DOHH2 (cell line): ENCODE measurements around the gene IFNA1.

Experiments
- H3F3A ChIP-seq: fragments of 200-600 bp; sonication (generic), shearing (Covaris generic); 2 replicates; pipeline ENCODE4 v1.6.0; 2016; ENCODE audit warnings: antibody characterized with exemption, mild to moderate bottlenecking; ENCODE audit not compliant: control insufficient read depth, insufficient read depth
- H3K27ac ChIP-seq: fragments of 200-600 bp; sonication (generic); 2 replicates; pipeline ENCODE4 v1.5.1; 2014; ENCODE audit warnings: low read depth, mild to moderate bottlenecking, low read length, moderate library complexity
- H3K27me3 ChIP-seq: fragments of 200-600 bp; sonication (generic); 2 replicates; pipeline ENCODE4 v1.6.1; 2014; ENCODE audit warnings: mild to moderate bottlenecking, low read length, mixed read lengths; ENCODE audit not compliant: control insufficient read depth
- H3K36me3 ChIP-seq: fragments of 200-600 bp; sonication (generic); 2 replicates; pipeline ENCODE4 v1.6.1; 2014; ENCODE audit warnings: mild to moderate bottlenecking, low read length, moderate library complexity, mixed read lengths; ENCODE audit not compliant: control insufficient read depth
- H3K4me1 ChIP-seq: fragments of 200-600 bp; sonication (generic); 2 replicates; pipeline ENCODE4 v1.6.1; 2014; ENCODE audit warnings: mild to moderate bottlenecking, low read length, mixed read lengths; ENCODE audit not compliant: control insufficient read depth
- H3K4me2 ChIP-seq: fragments of 200-600 bp; sonication (generic); 2 replicates; pipeline ENCODE4 v1.6.0; 2014; ENCODE audit warnings: mild to moderate bottlenecking, low read length, moderate library complexity
- H3K4me3 ChIP-seq: fragments of 200-600 bp; sonication (generic); 2 replicates; pipeline ENCODE4 v1.5.1; 2014; ENCODE audit warnings: mild to moderate bottlenecking, low read length, mixed read lengths
- H3K79me2 ChIP-seq: fragments of 200-600 bp; sonication (generic); 2 replicates; pipeline ENCODE4 v1.6.1; 2014; ENCODE audit warnings: mild to moderate bottlenecking, low read length, mixed read lengths; ENCODE audit not compliant: control insufficient read depth
- H3K9me2 ChIP-seq: fragments of 200-600 bp; sonication (generic); replicated peaks from 2 replicates; pipeline ENCODE4 v1.6.1; 2014; ENCODE audit warnings: mild to moderate bottlenecking, low read length, mixed read lengths; ENCODE audit not compliant: control insufficient read depth
- H3K9me3 ChIP-seq: fragments of 200-600 bp; sonication (generic); 2 replicates; pipeline ENCODE4 v1.6.1; 2014; ENCODE audit warnings: antibody characterized with exemption, low read length, mixed read lengths; ENCODE audit not compliant: control insufficient read depth, insufficient read depth
- H4K20me1 ChIP-seq: fragments of 200-600 bp; sonication (generic); 2 replicates; pipeline ENCODE4 v1.6.0; 2014; ENCODE audit warnings: low read depth, mild to moderate bottlenecking, antibody characterized with exemption, low read length, moderate library complexity; ENCODE audit not compliant: control insufficient read depth, insufficient read depth
- CTCF ChIP-seq: fragments of 200-600 bp; sonication (generic); IDR thresholded peaks from one replicate; pipeline ENCODE4 v1.5.1; 2014; ENCODE audit warnings: antibody characterized with exemption, mild to moderate bottlenecking, low read depth, low read length; ENCODE audit not compliant: poor library complexity, severe bottlenecking
- EZH2phosphoT487 ChIP-seq: fragments of 200-600 bp; sonication (generic); IDR thresholded peaks from 2 replicates; pipeline ENCODE4 v1.6.1; 2017; ENCODE audit warnings: borderline replicate concordance, mild to moderate bottlenecking, antibody characterized with exemption, low read length, moderate library complexity, mixed read lengths

Gene IFNA1

DNA sequence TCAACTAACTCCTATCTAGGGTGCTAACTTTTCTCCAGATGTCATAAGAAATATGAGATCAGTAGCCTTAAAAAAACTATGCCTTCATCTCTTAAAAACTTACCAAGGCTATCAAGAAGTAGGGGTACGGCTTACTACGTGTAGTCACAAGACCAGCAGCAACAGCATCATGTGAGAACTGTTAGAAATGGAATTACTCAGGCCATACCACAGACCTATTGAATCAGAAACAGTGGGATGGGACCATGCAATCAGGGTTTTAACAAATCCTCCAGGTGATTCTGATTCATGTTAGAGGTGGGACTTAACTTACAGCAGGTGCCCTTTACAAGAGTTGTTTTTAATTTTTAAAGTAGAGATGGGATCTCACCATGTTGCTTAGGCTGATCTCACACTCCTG lies 37.2 kb downstream of the IFNA1 start:
- Histone ChIP-seq H3K27me3 (no peaks in the 10 kb centered on the region), H3K4me1 (no peaks in the 10 kb centered on the region), H3K27ac (no peak overlapping the region), H3F3A (no peaks in the 10 kb centered on the region), H3K36me3 (no peaks in the 10 kb centered on the region), H3K9me2 (no peaks in the 10 kb centered on the region), H4K20me1 (no peaks in the 10 kb centered on the region), H3K9me3 (no peaks in the 10 kb centered on the region), H3K79me2 (no peaks in the 10 kb centered on the region), H3K4me3 (no peak overlapping the region), H3K4me2 (no peak overlapping the region)
- TF ChIP-seq CTCF = no peak
- no peak for TF ChIP-seq EZH2phosphoT487

GRCh38 chr9:21479152-21479702 lies 39.0 kb downstream of the IFNA1 start:
- Histone ChIP-seq H3K4me1 (no peaks in the 10 kb centered on the region), H3F3A (no peaks in the 10 kb centered on the region), H3K4me2 (no peak overlapping the region), H3K27me3 (no peaks in the 10 kb centered on the region), H3K4me3 (no peak overlapping the region), H3K36me3 (no peaks in the 10 kb centered on the region), H3K27ac (no peak overlapping the region), H3K79me2 (no peaks in the 10 kb centered on the region), H3K9me3 (no peaks in the 10 kb centered on the region), H3K9me2 (no peaks in the 10 kb centered on the region), H4K20me1 (no peaks in the 10 kb centered on the region)
- TF ChIP-seq EZH2phosphoT487 (no peak), CTCF (no peak)

GRCh38 chr9:21481470-21482056 lies 41.3 kb downstream of the IFNA1 start:
- Histone ChIP-seq H3K4me3 (no peak overlapping the region), H3K4me1 (no peaks in the 10 kb centered on the region), H3K36me3 (no peaks in the 10 kb centered on the region), H3K9me2 (no peaks in the 10 kb centered on the region), H3K4me2 (no peak overlapping the region), H3K9me3 (no peaks in the 10 kb centered on the region), H3K27me3 (no peaks in the 10 kb centered on the region), H3K79me2 (no peaks in the 10 kb centered on the region), H3F3A (no peaks in the 10 kb centered on the region), H4K20me1 (no peaks in the 10 kb centered on the region), H3K27ac (no peak overlapping the region)
- no peak for TF ChIP-seq EZH2phosphoT487
- TF ChIP-seq CTCF = no peak
